ENCODE results near the gene MS4A10. TPM values are rescaled to one million over a fixed set of nuclear protein-coding genes. Genes with fewer than 3 reads are reported as not detected.

The MS4A10 gene
- total RNA-seq, 1 donor from 2014 or later, result not detected

DNA sequence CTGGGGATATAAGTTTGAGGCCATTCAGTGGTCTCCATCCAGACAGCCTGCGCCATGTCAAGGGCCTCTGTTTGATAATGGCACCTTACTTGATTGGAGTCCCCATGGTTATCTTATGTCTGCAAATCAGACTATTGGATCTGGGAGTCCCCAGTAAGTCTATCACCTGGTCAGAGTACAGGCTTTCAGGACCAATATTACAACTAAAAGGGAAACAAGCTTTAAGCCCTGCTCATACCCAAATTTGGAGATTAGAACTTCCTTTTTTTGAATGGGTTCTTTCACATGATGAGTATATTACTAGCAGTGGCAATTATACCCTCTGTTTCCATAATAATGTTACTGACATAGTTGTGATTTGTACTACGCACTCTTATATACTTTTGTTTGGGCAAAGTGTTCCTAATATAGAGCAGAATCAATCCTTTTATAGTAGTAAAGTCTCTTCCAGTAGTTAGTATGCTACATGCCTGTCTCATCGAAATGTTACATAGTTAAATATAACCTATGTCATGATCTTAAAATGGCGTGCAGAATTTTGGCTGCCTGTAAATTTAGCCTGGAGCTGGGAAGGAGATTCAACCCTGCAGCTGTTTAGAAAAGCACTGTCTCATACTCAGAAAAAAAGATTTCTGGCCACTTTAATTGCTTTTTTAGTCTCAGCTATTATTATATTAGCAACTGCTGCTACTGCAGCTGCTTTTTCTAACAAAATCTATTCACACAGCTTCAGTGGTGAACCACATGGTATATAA lies 23.5 kb upstream of the MS4A10 start:
- Mint-ChIP-seq H3K36me3 (ENCODE audit: unreplicated experiment) (no peaks in the 10 kb centered on the region), H3K9me3 (ENCODE audit: unreplicated experiment) (no peaks in the 10 kb centered on the region), H3K27me3 (ENCODE audit: unreplicated experiment) (no peaks in the 10 kb centered on the region), H3K27ac (ENCODE audit: unreplicated experiment) (no peak overlapping the region), H3K4me1 (ENCODE audit: low read depth, unreplicated experiment) (no peaks in the 10 kb centered on the region), H3K4me3 (ENCODE audit: unreplicated experiment) (no peak overlapping the region)
- TF ChIP-seq, protein P1, sequence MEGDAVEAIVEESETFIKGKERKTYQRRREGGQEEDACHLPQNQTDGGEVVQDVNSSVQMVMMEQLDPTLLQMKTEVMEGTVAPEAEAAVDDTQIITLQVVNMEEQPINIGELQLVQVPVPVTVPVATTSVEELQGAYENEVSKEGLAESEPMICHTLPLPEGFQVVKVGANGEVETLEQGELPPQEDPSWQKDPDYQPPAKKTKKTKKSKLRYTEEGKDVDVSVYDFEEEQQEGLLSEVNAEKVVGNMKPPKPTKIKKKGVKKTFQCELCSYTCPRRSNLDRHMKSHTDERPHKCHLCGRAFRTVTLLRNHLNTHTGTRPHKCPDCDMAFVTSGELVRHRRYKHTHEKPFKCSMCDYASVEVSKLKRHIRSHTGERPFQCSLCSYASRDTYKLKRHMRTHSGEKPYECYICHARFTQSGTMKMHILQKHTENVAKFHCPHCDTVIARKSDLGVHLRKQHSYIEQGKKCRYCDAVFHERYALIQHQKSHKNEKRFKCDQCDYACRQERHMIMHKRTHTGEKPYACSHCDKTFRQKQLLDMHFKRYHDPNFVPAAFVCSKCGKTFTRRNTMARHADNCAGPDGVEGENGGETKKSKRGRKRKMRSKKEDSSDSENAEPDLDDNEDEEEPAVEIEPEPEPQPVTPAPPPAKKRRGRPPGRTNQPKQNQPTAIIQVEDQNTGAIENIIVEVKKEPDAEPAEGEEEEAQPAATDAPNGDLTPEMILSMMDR (IDR thresholded peaks at IDR 0.05; ENCODE audit: partially characterized antibody, unreplicated experiment), result no peak
- no peak for DNase-seq

DNA sequence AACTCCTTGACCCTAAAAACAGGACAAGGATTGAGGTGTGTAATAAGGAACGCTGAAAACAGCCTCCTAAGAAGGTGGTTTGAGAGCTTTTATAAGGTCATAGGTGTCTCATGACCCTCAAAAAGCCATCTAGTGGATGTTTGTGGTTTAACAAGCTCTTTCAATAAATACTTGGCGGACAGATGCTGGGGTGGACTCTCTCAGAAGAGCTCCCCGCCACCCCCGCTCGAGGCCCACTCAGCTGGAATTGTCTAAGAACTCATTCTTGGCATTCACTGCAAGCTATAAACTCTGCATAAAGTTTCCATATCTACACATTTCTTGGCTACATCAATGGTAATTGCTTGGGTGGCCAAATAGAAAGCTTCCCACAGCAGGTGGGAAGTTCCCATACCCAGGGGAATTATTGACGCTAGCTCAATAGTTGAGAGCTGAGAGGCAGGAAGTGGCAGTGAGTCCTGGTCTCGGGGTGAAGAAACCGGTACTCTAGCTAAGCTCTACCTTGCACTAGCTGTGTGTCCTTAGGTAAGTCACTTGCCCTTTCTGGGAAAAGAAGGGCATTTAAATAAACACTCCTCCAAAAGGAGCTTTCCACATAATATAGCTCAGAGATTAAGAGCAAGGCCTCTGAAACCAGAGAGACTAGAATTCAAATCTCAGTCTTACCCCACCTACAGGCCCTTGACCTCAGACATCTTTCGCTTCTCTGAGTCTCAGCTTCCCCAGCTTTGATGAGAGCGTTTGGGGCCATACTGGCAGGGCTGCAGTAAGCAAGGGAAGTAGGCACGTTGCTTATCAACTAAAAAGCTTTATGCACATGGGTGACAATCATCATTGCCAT lies 22.1 kb upstream of the MS4A10 start:
- no peak for DNase-seq
- Mint-ChIP-seq H3K27me3 (ENCODE audit: unreplicated experiment) (peaks cover 3% of the 10 kb centered on the region), H3K9me3 (ENCODE audit: unreplicated experiment) (no peaks in the 10 kb centered on the region), H3K36me3 (ENCODE audit: unreplicated experiment) (no peaks in the 10 kb centered on the region), H3K4me1 (ENCODE audit: low read depth, unreplicated experiment) (no peaks in the 10 kb centered on the region), H3K4me3 (ENCODE audit: unreplicated experiment) (no peak overlapping the region), H3K27ac (ENCODE audit: unreplicated experiment) (no peak overlapping the region)
- TF ChIP-seq, protein P1 (IDR thresholded peaks at IDR 0.05; ENCODE audit: partially characterized antibody, unreplicated experiment), result peak; percentile 70

DNA sequence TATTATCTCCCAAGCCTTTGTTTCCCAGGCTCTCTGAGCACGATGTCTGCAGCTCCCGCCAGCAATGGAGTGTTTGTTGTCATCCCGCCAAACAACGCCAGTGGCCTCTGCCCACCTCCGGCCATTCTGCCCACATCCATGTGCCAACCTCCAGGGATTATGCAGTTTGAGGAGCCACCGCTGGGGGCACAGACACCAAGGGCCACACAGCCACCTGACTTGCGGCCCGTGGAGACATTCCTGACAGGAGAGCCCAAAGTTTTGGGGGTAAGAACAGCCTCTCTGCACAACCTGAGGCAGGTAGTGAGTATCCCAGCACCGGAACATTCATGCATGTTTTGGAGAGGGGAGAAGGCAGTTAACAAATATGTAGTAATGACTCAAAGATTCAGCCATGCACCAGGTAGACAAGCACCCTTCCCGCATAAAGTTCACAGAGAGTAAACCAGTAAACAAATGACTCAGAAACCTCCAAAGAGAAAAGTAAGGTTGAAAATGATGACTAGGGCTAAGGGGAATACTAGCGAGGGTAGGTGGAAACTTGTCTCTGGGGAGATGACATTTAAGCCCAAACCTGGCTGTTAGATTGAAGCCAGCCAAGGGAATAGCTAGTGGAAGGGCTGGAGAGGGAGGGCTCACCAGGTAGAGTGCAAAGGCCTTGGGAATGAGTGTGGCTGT lies 21.3 kb upstream of the MS4A10 start:
- TF ChIP-seq, protein P1 (IDR thresholded peaks at IDR 0.05; ENCODE audit: partially characterized antibody, unreplicated experiment), result no peak
- Mint-ChIP-seq H3K4me3 (ENCODE audit: unreplicated experiment) (no peak overlapping the region), H3K27ac (ENCODE audit: unreplicated experiment) (no peak overlapping the region), H3K9me3 (ENCODE audit: unreplicated experiment) (peaks cover 3% of the 10 kb centered on the region), H3K27me3 (ENCODE audit: unreplicated experiment) (peaks cover 3% of the 10 kb centered on the region), H3K4me1 (ENCODE audit: low read depth, unreplicated experiment) (no peaks in the 10 kb centered on the region), H3K36me3 (ENCODE audit: unreplicated experiment) (no peaks in the 10 kb centered on the region)
- DNase-seq, result no peak

DNA sequence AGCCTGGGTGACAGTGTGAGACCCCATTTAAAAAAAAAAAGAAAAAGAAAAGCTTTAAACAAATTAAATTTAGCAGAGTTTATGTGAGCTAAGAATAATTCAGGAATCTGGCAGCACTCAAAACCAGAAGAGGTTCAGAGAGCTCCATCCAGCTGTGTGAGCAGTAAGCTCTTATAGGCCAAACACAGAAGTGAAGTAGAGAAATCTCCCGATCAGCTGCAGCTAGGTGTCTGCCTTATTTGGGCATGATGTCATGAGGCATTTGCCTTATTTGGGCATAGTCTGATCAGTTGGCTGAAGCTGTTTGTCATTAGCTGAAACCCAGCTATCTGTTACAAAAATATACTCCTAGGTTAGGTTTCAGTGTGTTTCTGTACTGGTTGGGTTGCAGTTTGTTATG lies 20.3 kb upstream of the MS4A10 start:
- Mint-ChIP-seq H3K9me3 (ENCODE audit: unreplicated experiment) (peaks cover 6% of the 10 kb centered on the region), H3K4me1 (ENCODE audit: low read depth, unreplicated experiment) (no peaks in the 10 kb centered on the region), H3K27ac (ENCODE audit: unreplicated experiment) (no peak overlapping the region), H3K4me3 (ENCODE audit: unreplicated experiment) (no peak overlapping the region), H3K27me3 (ENCODE audit: unreplicated experiment) (peaks cover 3% of the 10 kb centered on the region), H3K36me3 (ENCODE audit: unreplicated experiment) (no peaks in the 10 kb centered on the region)
- TF ChIP-seq, protein P1 (IDR thresholded peaks at IDR 0.05; ENCODE audit: partially characterized antibody, unreplicated experiment), result no peak
- DNase-seq, result no peak
